Esophagus squamous epithelium (tissue), 5 donors: Measurements from ENCODE around the gene EIF3J. TPM values are rescaled to one million over a fixed set of nuclear protein-coding genes. Genes with fewer than 3 reads are reported as not detected.

Source experiments
- DNase-seq: peaks from one replicate; lab custom pipeline; 2025; lab: John Stamatoyannopoulos, UW
- H3K27ac ChIP-seq, 4 donors: fragments of 200-600 bp; sonication (generic); one replicate each; pipeline ENCODE4 v1.5.1; 2016 to 2019; ENCODE audit warnings: mild to moderate bottlenecking in 1 of 4
- H3K27me3 ChIP-seq, 4 donors: fragments of 200-600 bp; sonication (generic); 1 replicate in 3 of 4; 2 replicates in 1 of 4; pipeline versions ENCODE4 v1.5.1 to v1.6.0; 2017 to 2021; ENCODE audit warnings: antibody characterized with exemption in 1 of 4
- H3K36me3 ChIP-seq, 3 donors: fragments of 200-600 bp; sonication (generic); one replicate each; pipeline ENCODE4 v1.5.1; 2016 to 2019
- H3K4me1 ChIP-seq, 3 donors: fragments of 200-600 bp; sonication (generic); one replicate each; pipeline ENCODE4 v1.5.1; 2017 to 2019
- H3K4me3 ChIP-seq, 4 donors: fragments of 200-600 bp; sonication (generic); 1 replicate in 3 of 4; 2 replicates in 1 of 4; pipeline ENCODE4 v1.5.1; 2016 to 2019; ENCODE audit warnings: mild to moderate bottlenecking in 2 of 4, moderate library complexity in 1 of 4
- H3K9me3 ChIP-seq, 3 donors: fragments of 200-600 bp; sonication (generic); one replicate each; pipeline ENCODE4 v1.5.1; 2016 to 2019
- POLR2A ChIP-seq, 4 donors: fragments of 450-650 bp; IDR thresholded peaks; one replicate each; pipeline ENCODE4 v1.6.1; 2017; ENCODE audit warnings: antibody characterized with exemption in 4 of 4, mild to moderate bottlenecking in 4 of 4, moderate library complexity in 3 of 4
- WGBS, 2 donors: methylation state at CpG; one replicate each; pipeline ENCODE4 v1.1.5; 2018; 5-methylcytosine and 5-hydroxymethylcytosine counted together
- intact Hi-C: fragments of 100-400 bp; cut with DNase I; formaldehyde crosslinking; loops from one replicate; pipeline ENCODE4 v1.15.0; 2022
- total RNA-seq, 4 donors: library from RNA; depleted of rRNA; stranded (reverse); fragments of >200 nt; gene quantifications; one replicate each; pipeline ENCODE4 v1.1.0, GENCODE V29; 2016
- TF ChIP-seq, protein P1 (sequence below), 6 experiments: fragments of 450-650 bp in 4 of 6; fragments of 200-600 bp in 2 of 6; sonication (generic) in 2 of 6; IDR thresholded peaks; one replicate each; pipeline ENCODE4 v1.5.1; 2016 to 2019; ENCODE audit warnings: antibody characterized with exemption in 6 of 6, mild to moderate bottlenecking in 4 of 6, moderate library complexity in 4 of 6
- donor health status: DM: yes; HTN: yes; CAD: no.

Gene EIF3J
- total RNA-seq, 4 donors from 2014 or later = 28.2 to 82.8 (median 58.6) TPM

DNA sequence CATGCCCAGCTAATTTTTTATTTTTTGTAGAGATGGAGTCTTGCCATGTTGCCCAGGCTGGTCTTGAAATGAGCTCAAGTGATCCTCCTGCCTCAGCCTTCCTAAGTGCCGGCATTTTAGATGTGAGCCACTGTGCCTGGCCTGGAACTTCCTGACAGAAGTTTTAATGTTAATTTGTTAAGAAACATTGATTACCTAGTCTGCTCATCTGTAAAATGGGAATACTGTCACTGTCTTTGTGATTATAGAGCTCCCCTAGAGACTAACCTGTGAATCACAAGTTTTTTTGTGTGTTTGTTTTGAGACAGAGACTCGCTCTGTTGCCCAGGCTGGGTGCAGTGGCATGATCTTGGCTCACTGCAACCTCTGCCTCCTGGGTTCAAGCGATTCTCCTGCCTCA lies 4.3 kb upstream of the EIF3J start:
- 84 to 94% methylated on average over 3 of the region's 3 CpGs for WGBS, 2 donors

DNA sequence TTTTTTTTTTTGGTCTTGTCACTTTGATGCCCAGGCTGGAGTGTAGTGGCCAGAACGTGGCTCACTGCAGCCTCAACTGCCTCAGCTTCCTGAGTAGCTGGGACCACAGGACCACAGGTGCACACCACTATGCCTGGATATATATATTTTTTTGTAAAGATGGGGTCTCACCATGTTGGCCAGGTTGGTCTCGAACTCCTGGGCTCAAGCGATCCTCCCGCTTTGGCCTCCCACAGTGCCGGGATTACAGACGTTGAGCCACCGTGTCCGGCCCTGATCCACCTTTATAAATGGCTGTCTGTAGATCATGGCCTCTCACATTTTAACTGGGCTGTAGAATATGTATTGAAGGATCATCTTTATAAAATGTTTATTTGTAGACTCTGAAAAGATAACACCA lies 1.9 kb upstream of the EIF3J start:
- WGBS, 2 donors = 91 to 94% methylated on average over 8 of the region's 8 CpGs
- DNase-seq = no peak

More for the DNA sequence above, 4.3 kb upstream of the EIF3J start:
- DNase-seq = no peak
- intact Hi-C loops = no loop called here
- TF ChIP-seq, protein P1, sequence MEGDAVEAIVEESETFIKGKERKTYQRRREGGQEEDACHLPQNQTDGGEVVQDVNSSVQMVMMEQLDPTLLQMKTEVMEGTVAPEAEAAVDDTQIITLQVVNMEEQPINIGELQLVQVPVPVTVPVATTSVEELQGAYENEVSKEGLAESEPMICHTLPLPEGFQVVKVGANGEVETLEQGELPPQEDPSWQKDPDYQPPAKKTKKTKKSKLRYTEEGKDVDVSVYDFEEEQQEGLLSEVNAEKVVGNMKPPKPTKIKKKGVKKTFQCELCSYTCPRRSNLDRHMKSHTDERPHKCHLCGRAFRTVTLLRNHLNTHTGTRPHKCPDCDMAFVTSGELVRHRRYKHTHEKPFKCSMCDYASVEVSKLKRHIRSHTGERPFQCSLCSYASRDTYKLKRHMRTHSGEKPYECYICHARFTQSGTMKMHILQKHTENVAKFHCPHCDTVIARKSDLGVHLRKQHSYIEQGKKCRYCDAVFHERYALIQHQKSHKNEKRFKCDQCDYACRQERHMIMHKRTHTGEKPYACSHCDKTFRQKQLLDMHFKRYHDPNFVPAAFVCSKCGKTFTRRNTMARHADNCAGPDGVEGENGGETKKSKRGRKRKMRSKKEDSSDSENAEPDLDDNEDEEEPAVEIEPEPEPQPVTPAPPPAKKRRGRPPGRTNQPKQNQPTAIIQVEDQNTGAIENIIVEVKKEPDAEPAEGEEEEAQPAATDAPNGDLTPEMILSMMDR (IDR thresholded peaks at IDR 0.05) = no peak
- TF ChIP-seq POLR2A (IDR thresholded peaks at IDR 0.05) = no peak
- H3K4me3 ChIP-seq = no peak overlapping the region
- no peak overlapping the region for H3K27ac ChIP-seq
- H3K36me3 ChIP-seq = peaks cover 0 to 14% (median 0%) of the 10 kb centered on the region in 3 donors
- H3K27me3 ChIP-seq = no peaks in the 10 kb centered on the region
- peaks cover 4 to 31% (median 7%) of the 10 kb centered on the region in 3 donors for H3K4me1 ChIP-seq
- no peaks in the 10 kb centered on the region for H3K9me3 ChIP-seq

DNA sequence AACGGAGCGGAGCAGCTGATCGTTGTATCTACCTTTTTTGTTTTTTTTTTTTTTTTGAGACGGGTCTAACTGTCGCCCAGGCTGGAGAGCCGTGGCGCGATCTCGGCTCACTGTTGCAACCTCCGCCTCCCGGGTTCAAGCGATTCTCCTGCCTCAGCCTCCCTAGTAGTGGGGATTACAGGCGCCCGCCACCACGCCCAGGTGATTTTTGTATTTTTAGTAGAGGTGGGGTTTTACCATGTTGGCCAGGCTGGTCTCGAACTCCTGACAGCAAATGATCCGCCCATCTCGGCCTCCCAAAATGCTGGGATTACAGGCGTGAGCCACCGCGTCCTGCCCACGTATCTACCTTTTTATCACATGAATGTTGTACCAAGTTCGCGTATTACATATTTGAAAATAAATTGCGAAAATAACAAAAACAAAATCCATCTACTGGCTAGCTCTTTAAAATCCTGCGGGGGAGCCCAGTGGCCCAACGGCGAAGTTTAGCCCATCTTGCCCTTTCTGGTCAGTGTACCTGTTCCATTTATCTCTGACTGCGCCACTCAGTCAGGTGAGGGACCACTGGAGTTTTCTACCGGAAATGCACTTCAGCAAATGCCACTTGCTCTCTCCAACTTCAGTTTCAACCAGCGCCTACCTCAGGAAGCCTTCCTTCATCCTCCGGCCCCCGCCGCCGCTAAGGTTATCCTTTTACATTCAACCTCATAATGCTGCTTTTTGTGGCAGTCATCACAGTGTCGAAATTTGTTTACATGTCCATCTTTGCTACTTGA lies 1.2 kb upstream of the EIF3J start:
- DNase-seq = no peak
- peak overlapping the region; percentile 96 to 98 (median 98) for H3K4me3 ChIP-seq

More for the DNA sequence above, 1.9 kb upstream of the EIF3J start:
- Histone ChIP-seq H3K4me3 (no peak overlapping the region), H3K36me3 (peaks cover 0 to 24% (median 4%) of the 10 kb centered on the region in 3 donors), H3K27ac (no peak overlapping the region), H3K4me1 (peaks cover 7 to 50% (median 11%) of the 10 kb centered on the region in 3 donors), H3K9me3 (no peaks in the 10 kb centered on the region), H3K27me3 (no peaks in the 10 kb centered on the region)
- TF ChIP-seq POLR2A (IDR thresholded peaks at IDR 0.05) = no peak
- TF ChIP-seq, protein P1 (IDR thresholded peaks at IDR 0.05) = no peak
- intact Hi-C loops = no loop called here

DNA sequence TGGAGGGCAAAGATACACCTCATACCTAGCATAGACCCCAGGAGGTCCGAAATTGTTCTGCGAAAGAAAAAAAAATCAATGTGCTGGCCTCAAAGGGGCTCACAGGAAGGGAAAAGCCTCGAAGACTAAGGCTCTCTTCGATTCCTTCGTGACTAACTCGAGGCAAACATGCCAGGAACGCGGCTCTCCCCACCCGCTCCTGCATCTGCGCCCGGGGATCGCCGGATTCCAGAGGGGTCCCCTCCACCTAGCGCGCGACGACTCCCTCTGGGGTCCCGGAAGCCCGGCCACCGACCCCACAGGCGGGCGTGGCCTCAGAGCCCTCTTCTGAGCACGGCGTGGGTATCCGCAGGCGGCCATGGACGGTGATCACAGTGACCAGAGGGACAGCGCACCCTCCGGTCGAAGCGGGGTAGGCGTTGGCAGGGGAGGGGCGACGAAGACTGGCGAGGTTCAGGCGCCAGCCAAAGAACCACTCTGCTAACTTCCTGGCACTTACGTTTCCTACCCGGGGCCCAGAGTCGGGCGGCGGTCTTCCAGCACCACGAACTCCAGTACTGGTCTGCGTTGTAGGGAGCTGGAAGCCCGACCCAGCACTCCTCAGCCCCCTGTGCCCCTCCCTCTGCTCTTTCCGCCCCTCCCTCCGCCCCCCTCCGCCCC lies 515 bp upstream of the EIF3J start:
- Histone ChIP-seq H3K27ac (peak overlapping the region; percentile 97 to 99 (median 98)), H3K36me3 (peaks cover 0 to 31% (median 4%) of the 10 kb centered on the region in 3 donors), H3K27me3 (no peaks in the 10 kb centered on the region), H3K9me3 (no peaks in the 10 kb centered on the region), H3K4me1 (peaks cover 7 to 63% (median 20%) of the 10 kb centered on the region in 3 donors), H3K4me3 (peak overlapping the region; percentile 96 to 98 (median 98))
- intact Hi-C loops = no loop called here
- WGBS, 2 donors = 0% methylated on average over 18 to 31 of the region's 47 CpGs
- peak; percentile 72 for DNase-seq
- peak in 2 of 4 donors; percentile 72 to 75 for TF ChIP-seq POLR2A (IDR thresholded peaks at IDR 0.05)
- TF ChIP-seq, protein P1 (IDR thresholded peaks at IDR 0.05) = peak in 4 of 6 experiments; percentile 33 to 48 (median 38)

More for the DNA sequence above, 1.2 kb upstream of the EIF3J start:
- intact Hi-C loops = no loop called here
- H3K36me3 ChIP-seq = peaks cover 0 to 24% (median 4%) of the 10 kb centered on the region in 3 donors
- peaks cover 7 to 56% (median 13%) of the 10 kb centered on the region in 3 donors for H3K4me1 ChIP-seq
- H3K27ac ChIP-seq = peak overlapping the region; percentile 97 to 99 (median 98)
- H3K9me3 ChIP-seq = no peaks in the 10 kb centered on the region
- 55 to 57% methylated on average over 27 to 36 of the region's 36 CpGs for WGBS, 2 donors
- TF ChIP-seq, protein P1 (IDR thresholded peaks at IDR 0.05) = no peak
- no peak for TF ChIP-seq POLR2A (IDR thresholded peaks at IDR 0.05)
- H3K27me3 ChIP-seq = no peaks in the 10 kb centered on the region
